AG08395 (cell line): Measurements from ENCODE around the gene SLC22A7.
"Not testable (repeated sequence)": the region's sequence is repeated elsewhere in the genome, so short reads cannot be mapped to it uniquely, and the experiment has no call there.

Source experiments
- DNase-seq: peaks from one replicate; pipeline ENCODE4 v3.0.0; 2012; ENCODE audit warnings: mixed read lengths, low spot score

Gene SLC22A7

GRCh38 chr6:43339168-43339567 is 41.1 kb downstream of the SLC22A7 start:
- no peak for DNase-seq

- DNase-seq: not testable (repeated sequence)
Observed at GRCh38 chr6:43346243-43346642, 48.2 kb downstream of the SLC22A7 start.

GRCh38 chr6:43347021-43347420 is 49.0 kb downstream of the SLC22A7 start:
- no peak for DNase-seq

GRCh38 chr6:43347444-43347843 is 49.4 kb downstream of the SLC22A7 start:
- no peak for DNase-seq

GRCh38 chr6:43351951-43352350 is 53.9 kb downstream of the SLC22A7 start:
- not testable (repeated sequence) for DNase-seq
